PC-9 (cell line): ENCODE results near the gene HMGCL.

Experiments
- EZH2 ChIP-seq: fragments of 200-600 bp; sonication (generic); IDR thresholded peaks from 2 replicates; pipeline ENCODE4 v1.8.0; 2017; ENCODE audit warnings: antibody characterized with exemption, low read depth
- TF ChIP-seq, protein P1 (sequence below): fragments of 200-600 bp; sonication (generic); conservative IDR thresholded peaks from 2 replicates; pipeline ENCODE4 v1.6.1; 2017; ENCODE audit warnings: mixed run types, antibody characterized with exemption, mild to moderate bottlenecking, moderate library complexity

DNA sequence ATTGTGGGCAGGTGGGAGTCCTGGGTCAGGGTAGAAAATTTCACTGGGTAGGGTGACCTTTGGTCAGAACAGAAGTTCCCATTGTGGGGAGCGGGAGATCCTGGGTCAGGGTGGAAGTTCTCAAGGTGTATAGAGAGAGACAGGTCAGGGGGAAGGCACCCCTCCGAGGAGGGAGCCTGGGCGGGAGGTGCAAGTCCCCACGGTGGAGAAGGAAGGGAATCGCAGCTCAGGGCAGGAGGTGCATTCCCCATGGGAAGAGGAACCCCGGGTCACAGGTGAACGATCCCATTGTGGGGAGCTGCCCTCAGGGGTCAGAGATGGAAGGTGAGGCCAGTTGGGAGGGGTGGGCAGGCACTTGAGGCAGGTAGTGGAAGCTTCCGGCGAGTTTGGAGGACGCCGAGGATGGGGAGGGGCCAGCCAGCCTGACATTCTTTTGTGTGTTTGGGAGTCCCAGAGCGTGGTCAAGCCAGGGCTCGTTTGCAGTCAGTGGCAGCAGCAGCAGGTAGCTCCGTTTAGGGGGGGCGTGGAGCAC lies 33.6 kb downstream of the HMGCL start:
- TF ChIP-seq EZH2, result no peak
- TF ChIP-seq, protein P1, sequence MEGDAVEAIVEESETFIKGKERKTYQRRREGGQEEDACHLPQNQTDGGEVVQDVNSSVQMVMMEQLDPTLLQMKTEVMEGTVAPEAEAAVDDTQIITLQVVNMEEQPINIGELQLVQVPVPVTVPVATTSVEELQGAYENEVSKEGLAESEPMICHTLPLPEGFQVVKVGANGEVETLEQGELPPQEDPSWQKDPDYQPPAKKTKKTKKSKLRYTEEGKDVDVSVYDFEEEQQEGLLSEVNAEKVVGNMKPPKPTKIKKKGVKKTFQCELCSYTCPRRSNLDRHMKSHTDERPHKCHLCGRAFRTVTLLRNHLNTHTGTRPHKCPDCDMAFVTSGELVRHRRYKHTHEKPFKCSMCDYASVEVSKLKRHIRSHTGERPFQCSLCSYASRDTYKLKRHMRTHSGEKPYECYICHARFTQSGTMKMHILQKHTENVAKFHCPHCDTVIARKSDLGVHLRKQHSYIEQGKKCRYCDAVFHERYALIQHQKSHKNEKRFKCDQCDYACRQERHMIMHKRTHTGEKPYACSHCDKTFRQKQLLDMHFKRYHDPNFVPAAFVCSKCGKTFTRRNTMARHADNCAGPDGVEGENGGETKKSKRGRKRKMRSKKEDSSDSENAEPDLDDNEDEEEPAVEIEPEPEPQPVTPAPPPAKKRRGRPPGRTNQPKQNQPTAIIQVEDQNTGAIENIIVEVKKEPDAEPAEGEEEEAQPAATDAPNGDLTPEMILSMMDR, result no peak
